Fibroblast of the aortic adventitia (primary cell): ENCODE measurements around the gene TMEM97. TPM values are rescaled to one million over a fixed set of nuclear protein-coding genes. Genes with fewer than 3 reads are reported as not detected.
"Not testable (repeated sequence)": the region's sequence is repeated elsewhere in the genome, so short reads cannot be mapped to it uniquely, and the experiment has no call there.

ENCODE experiments used
- DNase-seq: peaks from one replicate; pipeline ENCODE4 v3.0.0-alpha.2; 2010; ENCODE audit warnings: low read depth
- H3K4me3 ChIP-seq: 2 replicates; pipeline ENCODE4 v1.5.1; 2011; ENCODE audit warnings: low read depth, mild to moderate bottlenecking, control low read depth, low read length, moderate library complexity
- total RNA-seq: library from RNA; depleted of rRNA; stranded (reverse); fragments of >200 nt; gene quantifications from 2 replicates; pipeline ENCODE4 v1.2.3, GENCODE V29; 2012; ENCODE audit warnings: low replicate concordance
- TF ChIP-seq, protein P1 (sequence below): IDR thresholded peaks from 2 replicates; pipeline ENCODE4 v1.5.1; 2011; ENCODE audit warnings: mild to moderate bottlenecking, low read length, control low read depth, inconsistent platforms; ENCODE audit not compliant: insufficient read depth

Gene TMEM97
- 14.8 and 20.5 TPM in 2 replicates for total RNA-seq

DNA sequence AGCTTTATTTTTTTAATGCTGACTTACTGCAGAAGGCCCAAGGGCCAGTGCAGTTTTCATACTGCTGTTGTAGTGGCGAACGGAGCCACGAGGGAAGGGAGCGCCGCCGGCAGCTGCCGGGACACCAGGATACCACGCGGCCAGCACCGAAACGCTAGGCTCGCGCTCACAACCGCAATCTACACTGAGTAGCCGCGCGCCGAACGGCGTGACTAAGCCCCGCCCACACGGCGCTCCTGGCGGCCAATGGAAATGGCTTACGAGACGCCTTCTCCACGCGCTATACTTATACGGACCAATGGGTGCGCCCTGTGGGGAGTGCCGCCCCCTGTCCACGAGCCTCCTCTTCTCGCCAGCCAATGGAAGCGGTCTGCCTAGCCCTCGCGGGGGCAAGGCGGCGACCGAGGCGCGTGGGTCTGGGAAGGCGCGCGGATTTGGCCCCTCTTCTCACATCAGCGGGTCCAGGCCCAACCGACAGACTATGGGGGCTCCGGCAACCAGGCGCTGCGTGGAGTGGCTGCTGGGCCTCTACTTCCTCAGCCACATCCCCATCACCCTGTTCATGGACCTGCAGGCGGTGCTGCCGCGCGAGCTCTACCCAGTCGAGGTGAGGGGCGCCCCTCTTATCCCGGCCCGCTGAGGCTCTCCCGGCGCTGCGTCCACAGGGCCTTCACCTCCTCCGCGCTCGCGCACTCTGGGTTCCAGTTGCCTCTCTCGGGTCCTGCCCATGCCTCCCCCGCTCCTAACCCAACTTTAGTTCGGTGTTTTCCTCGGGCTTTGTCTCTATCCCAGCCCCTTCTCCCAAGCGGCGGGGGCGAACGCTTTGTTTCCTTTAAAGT is at the start of gene TMEM97:
TSS of gene TMEM97 (plus strand) at position 442 of the 839 bp plus-strand sequence. CDS start at position 482, 40 bp downstream.
- TF ChIP-seq, protein P1, sequence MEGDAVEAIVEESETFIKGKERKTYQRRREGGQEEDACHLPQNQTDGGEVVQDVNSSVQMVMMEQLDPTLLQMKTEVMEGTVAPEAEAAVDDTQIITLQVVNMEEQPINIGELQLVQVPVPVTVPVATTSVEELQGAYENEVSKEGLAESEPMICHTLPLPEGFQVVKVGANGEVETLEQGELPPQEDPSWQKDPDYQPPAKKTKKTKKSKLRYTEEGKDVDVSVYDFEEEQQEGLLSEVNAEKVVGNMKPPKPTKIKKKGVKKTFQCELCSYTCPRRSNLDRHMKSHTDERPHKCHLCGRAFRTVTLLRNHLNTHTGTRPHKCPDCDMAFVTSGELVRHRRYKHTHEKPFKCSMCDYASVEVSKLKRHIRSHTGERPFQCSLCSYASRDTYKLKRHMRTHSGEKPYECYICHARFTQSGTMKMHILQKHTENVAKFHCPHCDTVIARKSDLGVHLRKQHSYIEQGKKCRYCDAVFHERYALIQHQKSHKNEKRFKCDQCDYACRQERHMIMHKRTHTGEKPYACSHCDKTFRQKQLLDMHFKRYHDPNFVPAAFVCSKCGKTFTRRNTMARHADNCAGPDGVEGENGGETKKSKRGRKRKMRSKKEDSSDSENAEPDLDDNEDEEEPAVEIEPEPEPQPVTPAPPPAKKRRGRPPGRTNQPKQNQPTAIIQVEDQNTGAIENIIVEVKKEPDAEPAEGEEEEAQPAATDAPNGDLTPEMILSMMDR, result peak; percentile 5
- peak within 1 kb of the TSS; percentile 83 for H3K4me3 ChIP-seq
- peak; percentile 96 for DNase-seq

GRCh38 chr17:28270055-28270454 is 48.9 kb upstream of the TMEM97 start:
- H3K4me3 ChIP-seq, result no peak overlapping the region
- no peak for DNase-seq
- TF ChIP-seq, protein P1, result no peak

- TF ChIP-seq, protein P1, result no peak
- H3K4me3 ChIP-seq, result no peak overlapping the region
- DNase-seq, result no peak
These were observed 48.1 kb upstream of the TMEM97 start for GRCh38 chr17:28270926-28271325.

GRCh38 chr17:28271431-28271830 is 47.6 kb upstream of the TMEM97 start:
- no peak for DNase-seq
- TF ChIP-seq, protein P1, result no peak
- H3K4me3 ChIP-seq, result no peak overlapping the region

DNA sequence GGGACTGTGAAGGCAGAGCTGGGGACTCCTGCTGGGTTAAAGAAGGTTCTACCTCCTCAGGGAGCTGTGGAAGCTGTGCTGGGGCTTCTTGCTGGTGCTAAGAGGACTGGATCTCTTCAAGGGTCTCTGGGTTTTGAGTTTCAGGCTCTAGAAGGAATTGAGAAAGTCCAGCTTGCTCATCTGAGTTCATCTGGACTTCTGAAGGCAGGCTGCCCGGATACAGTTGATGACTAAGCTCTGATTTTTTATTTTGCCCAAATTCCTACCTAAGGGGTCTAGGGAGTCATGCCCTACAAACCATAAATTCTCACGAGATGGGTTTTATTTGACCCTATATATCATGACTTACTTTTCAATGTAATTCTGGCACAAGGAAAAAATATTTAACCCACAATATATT is 46.8 kb upstream of the TMEM97 start:
- H3K4me3 ChIP-seq, result no peak overlapping the region
- TF ChIP-seq, protein P1, result no peak
- DNase-seq, result peak; percentile 55

DNA sequence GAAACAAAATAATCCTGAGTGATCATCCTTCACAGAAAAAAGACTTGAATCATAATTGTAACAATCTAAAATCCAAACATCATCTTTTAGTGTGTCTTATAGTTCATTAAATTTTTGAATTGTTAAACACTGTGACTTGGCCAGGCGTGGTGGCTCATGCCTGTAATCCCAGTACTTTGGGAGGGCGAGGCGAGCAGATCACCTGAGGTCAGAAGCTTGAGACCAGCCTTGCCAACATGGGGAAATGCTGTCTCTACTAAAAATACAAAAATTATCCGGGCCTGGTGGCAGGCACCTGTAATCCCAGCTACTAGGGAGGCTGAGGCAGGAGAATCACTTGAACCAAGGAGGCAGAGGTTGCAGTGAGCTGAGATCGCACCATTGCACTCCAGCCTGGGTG is 45.7 kb upstream of the TMEM97 start:
- DNase-seq, H3K4me3 ChIP-seq: not testable (repeated sequence)

GRCh38 chr17:28274591-28275265 is 44.3 kb upstream of the TMEM97 start:
- H3K4me3 ChIP-seq, result no peak overlapping the region
- TF ChIP-seq, protein P1, result no peak
- no peak for DNase-seq
